ENCODE results near the gene CTIF. TPM values are rescaled to one million over a fixed set of nuclear protein-coding genes. Genes with fewer than 3 reads are reported as not detected.

CTIF gene
- total and polyA plus RNA-seq, 2 experiments from 2014 or later, result 8.6 to 14.4 TPM

DNA sequence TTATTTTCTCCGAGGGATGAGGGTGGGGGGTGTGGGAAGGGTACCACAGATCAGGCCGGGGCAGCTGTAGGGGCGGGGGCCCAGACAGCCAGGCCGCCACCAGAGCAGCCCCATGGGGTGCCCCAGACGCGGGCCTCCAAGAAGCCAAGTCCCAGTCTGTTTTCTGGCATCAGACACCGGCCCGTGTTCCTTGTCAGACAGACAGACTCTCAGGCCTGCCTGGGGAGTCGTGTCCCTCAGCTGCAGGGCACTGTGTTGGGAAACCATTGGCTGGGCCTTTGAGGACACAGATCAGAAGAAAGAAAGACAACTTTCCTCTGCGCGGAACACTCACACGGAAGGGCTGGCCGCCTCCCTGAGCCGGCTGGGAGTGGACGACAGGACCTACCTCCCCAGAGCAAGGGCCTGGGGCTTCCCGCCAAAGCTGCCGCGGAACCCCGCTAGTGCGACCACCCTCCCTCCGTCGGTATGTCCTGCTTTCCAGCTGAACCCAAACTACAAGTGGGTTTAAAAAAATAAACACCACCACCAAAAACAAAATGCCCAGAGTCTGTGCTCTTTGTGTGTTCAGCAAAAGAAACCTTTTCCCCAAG lies 323.9 kb downstream of the CTIF start:
- no peak overlapping the region for H3K4me3 ChIP-seq
- TF ChIP-seq NANOG (IDR thresholded peaks at IDR 0.05; ENCODE audit: borderline replicate concordance) (no peak), STAT1 (IDR thresholded peaks at IDR 0.05; ENCODE audit: unreplicated experiment) (no peak), CTCF (conservative IDR thresholded peaks at IDR 0.05; ENCODE audit: low read depth in 2 of 2) (no peak), CREB1 (CRISPR knock-in tag; IDR thresholded peaks at IDR 0.05; ENCODE audit: low read depth) (no peak), JUNB (IDR thresholded peaks at IDR 0.05; ENCODE audit: unreplicated experiment) (no peak), EZH2phosphoT487 (IDR thresholded peaks at IDR 0.05; ENCODE audit: unreplicated experiment) (no peak), ZNF331 (CRISPR knock-in tag; IDR thresholded peaks at IDR 0.05; ENCODE audit: low read depth) (no peak), ZNF114 (CRISPR knock-in tag; IDR thresholded peaks at IDR 0.05) (no peak), EZH2 (IDR thresholded peaks at IDR 0.05; ENCODE audit: low read depth, unreplicated experiment) (no peak), POLR2AphosphoS5 (IDR thresholded peaks at IDR 0.05; ENCODE audit: low read depth) (no peak), REST (IDR thresholded peaks at IDR 0.05; ENCODE audit: unreplicated experiment) (no peak)
- TF ChIP-seq, protein P1, sequence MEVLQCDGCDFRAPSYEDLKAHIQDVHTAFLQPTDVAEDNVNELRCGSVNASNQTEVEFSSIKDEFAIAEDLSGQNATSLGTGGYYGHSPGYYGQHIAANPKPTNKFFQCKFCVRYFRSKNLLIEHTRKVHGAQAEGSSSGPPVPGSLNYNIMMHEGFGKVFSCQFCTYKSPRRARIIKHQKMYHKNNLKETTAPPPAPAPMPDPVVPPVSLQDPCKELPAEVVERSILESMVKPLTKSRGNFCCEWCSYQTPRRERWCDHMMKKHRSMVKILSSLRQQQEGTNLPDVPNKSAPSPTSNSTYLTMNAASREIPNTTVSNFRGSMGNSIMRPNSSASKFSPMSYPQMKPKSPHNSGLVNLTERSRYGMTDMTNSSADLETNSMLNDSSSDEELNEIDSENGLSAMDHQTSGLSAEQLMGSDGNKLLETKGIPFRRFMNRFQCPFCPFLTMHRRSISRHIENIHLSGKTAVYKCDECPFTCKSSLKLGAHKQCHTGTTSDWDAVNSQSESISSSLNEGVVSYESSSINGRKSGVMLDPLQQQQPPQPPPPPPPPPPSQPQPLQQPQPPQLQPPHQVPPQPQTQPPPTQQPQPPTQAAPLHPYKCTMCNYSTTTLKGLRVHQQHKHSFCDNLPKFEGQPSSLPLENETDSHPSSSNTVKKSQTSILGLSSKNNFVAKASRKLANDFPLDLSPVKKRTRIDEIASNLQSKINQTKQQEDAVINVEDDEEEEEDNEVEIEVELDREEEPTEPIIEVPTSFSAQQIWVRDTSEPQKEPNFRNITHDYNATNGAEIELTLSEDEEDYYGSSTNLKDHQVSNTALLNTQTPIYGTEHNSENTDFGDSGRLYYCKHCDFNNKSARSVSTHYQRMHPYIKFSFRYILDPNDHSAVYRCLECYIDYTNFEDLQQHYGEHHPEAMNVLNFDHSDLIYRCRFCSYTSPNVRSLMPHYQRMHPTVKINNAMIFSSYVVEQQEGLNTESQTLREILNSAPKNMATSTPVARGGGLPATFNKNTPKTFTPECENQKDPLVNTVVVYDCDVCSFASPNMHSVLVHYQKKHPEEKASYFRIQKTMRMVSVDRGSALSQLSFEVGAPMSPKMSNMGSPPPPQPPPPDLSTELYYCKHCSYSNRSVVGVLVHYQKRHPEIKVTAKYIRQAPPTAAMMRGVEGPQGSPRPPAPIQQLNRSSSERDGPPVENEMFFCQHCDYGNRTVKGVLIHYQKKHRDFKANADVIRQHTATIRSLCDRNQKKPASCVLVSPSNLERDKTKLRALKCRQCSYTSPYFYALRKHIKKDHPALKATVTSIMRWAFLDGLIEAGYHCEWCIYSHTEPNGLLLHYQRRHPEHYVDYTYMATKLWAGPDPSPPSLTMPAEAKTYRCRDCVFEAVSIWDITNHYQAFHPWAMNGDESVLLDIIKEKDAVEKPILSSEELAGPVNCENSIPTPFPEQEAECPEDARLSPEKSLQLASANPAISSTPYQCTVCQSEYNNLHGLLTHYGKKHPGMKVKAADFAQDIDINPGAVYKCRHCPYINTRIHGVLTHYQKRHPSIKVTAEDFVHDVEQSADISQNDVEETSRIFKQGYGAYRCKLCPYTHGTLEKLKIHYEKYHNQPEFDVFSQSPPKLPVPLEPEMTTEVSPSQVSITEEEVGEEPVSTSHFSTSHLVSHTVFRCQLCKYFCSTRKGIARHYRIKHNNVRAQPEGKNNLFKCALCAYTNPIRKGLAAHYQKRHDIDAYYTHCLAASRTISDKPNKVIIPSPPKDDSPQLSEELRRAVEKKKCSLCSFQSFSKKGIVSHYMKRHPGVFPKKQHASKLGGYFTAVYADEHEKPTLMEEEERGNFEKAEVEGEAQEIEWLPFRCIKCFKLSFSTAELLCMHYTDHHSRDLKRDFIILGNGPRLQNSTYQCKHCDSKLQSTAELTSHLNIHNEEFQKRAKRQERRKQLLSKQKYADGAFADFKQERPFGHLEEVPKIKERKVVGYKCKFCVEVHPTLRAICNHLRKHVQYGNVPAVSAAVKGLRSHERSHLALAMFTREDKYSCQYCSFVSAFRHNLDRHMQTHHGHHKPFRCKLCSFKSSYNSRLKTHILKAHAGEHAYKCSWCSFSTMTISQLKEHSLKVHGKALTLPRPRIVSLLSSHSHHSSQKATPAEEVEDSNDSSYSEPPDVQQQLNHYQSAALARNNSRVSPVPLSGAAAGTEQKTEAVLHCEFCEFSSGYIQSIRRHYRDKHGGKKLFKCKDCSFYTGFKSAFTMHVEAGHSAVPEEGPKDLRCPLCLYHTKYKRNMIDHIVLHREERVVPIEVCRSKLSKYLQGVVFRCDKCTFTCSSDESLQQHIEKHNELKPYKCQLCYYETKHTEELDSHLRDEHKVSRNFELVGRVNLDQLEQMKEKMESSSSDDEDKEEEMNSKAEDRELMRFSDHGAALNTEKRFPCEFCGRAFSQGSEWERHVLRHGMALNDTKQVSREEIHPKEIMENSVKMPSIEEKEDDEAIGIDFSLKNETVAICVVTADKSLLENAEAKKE (CRISPR knock-in tag; IDR thresholded peaks at IDR 0.05), result no peak
- TF ChIP-seq, protein P2, sequence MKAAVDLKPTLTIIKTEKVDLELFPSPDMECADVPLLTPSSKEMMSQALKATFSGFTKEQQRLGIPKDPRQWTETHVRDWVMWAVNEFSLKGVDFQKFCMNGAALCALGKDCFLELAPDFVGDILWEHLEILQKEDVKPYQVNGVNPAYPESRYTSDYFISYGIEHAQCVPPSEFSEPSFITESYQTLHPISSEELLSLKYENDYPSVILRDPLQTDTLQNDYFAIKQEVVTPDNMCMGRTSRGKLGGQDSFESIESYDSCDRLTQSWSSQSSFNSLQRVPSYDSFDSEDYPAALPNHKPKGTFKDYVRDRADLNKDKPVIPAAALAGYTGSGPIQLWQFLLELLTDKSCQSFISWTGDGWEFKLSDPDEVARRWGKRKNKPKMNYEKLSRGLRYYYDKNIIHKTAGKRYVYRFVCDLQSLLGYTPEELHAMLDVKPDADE (IDR thresholded peaks at IDR 0.05), result no peak
- Mint-ChIP-seq H3K4me3 (no peak overlapping the region), H3K9me3 (no peaks in the 10 kb centered on the region; the same call in 2 of the 3 replicates), H3K27ac (no peak overlapping the region), H3K27me3 (ENCODE audit: insufficient read depth, low read depth, poor library complexity) (peaks cover 11% of the 10 kb centered on the region), H3K4me1 (peaks cover 32% of the 10 kb centered on the region), H3K36me3 (ENCODE audit: low read depth) (no peaks in the 10 kb centered on the region)
- no peaks in the 10 kb centered on the region for H4K20me1 ChIP-seq (replicated peaks; ENCODE audit: insufficient read depth)
- no peak overlapping the region for H3K27ac ChIP-seq (ENCODE audit: low read depth)
- ATAC-seq (no peak), DNase-seq (ENCODE audit: low spot score) (no peak)
- H3K4me1 ChIP-seq (ENCODE audit: insufficient read depth), result peaks cover 22% of the 10 kb centered on the region; the same call in 1 of the 2 replicates
- H2AFZ ChIP-seq, result no peak overlapping the region
- no peaks in the 10 kb centered on the region for H3K36me3 ChIP-seq (ENCODE audit: insufficient read depth)
- no peaks in the 10 kb centered on the region for H3K27me3 ChIP-seq (ENCODE audit: insufficient read depth)
- no peaks in the 10 kb centered on the region for H3K79me2 ChIP-seq (replicated peaks; ENCODE audit: insufficient read depth)
- H3K9me2 ChIP-seq (ENCODE audit: insufficient read depth), result no peaks in the 10 kb centered on the region
- no peak overlapping the region for H3K4me2 ChIP-seq
- H3F3A ChIP-seq (replicated peaks; ENCODE audit: low read depth), result no peaks in the 10 kb centered on the region
